NCI-H128 (cell line): Measurements from ENCODE around the gene KDM4C.
"Not testable (repeated sequence)": the region's sequence is repeated elsewhere in the genome, so short reads cannot be mapped to it uniquely, and the experiment has no call there.

ENCODE experiments used
- DNase-seq: peaks from one replicate; lab custom pipeline; 2025; ENCODE audit not compliant: unreplicated experiment; lab: John Stamatoyannopoulos, UW

Gene KDM4C

GRCh38 chr9:7161469-7161868 lies 403.7 kb downstream of the KDM4C start:
- no peak for DNase-seq

- no peak for DNase-seq
These were observed 406.2 kb downstream of the KDM4C start for GRCh38 chr9:7163932-7164331.

GRCh38 chr9:7164440-7165330 lies 406.9 kb downstream of the KDM4C start:
- DNase-seq = no peak

GRCh38 chr9:7165331-7165975 lies 407.7 kb downstream of the KDM4C start:
- no peak for DNase-seq

- no peak for DNase-seq
These were observed 408.3 kb downstream of the KDM4C start for GRCh38 chr9:7166074-7166473.

GRCh38 chr9:7169717-7170389 lies 412.1 kb downstream of the KDM4C start:
- DNase-seq = no peak

- DNase-seq = no peak
These were observed 413.8 kb downstream of the KDM4C start for GRCh38 chr9:7171396-7172153.

- DNase-seq = no peak
These were observed 414.7 kb downstream of the KDM4C start for GRCh38 chr9:7172154-7173115.

GRCh38 chr9:7173139-7173538 lies 415.4 kb downstream of the KDM4C start:
- DNase-seq = no peak

- no peak for DNase-seq
These were observed 416.5 kb downstream of the KDM4C start for GRCh38 chr9:7174301-7174700.

GRCh38 chr9:7174884-7175283 lies 417.1 kb downstream of the KDM4C start:
- DNase-seq = no peak

- DNase-seq = no peak
These were observed 418.8 kb downstream of the KDM4C start for GRCh38 chr9:7176561-7176960.

- no peak for DNase-seq
These were observed 419.6 kb downstream of the KDM4C start for GRCh38 chr9:7177383-7177782.

GRCh38 chr9:7178729-7179128 lies 421.0 kb downstream of the KDM4C start:
- no peak for DNase-seq

- no peak for DNase-seq
These were observed 422.5 kb downstream of the KDM4C start for GRCh38 chr9:7180247-7180646.

- DNase-seq = not testable (repeated sequence)
These were observed 425.4 kb downstream of the KDM4C start for GRCh38 chr9:7183139-7183538.

- DNase-seq = no peak
These were observed 427.8 kb downstream of the KDM4C start for GRCh38 chr9:7185612-7186011.

GRCh38 chr9:7186175-7186574 lies 428.4 kb downstream of the KDM4C start:
- DNase-seq = no peak

GRCh38 chr9:7192266-7192665 lies 434.5 kb downstream of the KDM4C start:
- no peak for DNase-seq

- no peak for DNase-seq
These were observed 437.8 kb downstream of the KDM4C start for GRCh38 chr9:7195526-7195925.
